Ecto neural progenitor cell (in vitro differentiated cells): Measurements from ENCODE around the gene EHMT1.

ENCODE experiments used
- DNase-seq: peaks from one replicate; pipeline ENCODE4 v3.0.0-alpha.2; 2018; ENCODE audit warnings: low spot score

Gene EHMT1

DNA sequence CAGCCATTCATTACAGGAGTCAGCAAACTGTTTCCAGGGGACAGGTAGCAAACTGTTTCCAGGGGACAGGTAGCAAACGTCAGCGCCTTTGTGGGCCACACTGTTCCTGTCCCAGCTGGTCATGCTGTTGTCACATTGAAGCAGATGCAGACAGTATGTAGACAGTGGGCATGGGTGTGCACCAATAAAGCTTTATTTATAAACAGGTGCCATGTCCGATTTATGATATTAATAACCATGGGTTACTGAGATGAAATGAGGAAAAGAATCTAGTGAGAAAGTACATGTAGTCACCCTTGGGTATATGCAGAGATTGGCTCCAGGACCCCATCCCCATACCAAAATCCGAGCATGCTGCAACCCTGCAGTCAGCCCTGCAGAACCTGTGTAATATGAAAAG lies 122.5 kb downstream of the EHMT1 start:
- no peak for DNase-seq

GRCh38 chr9:137742698-137743097 lies 123.9 kb downstream of the EHMT1 start:
- DNase-seq = no peak

- no peak for DNase-seq
These were observed 124.9 kb downstream of the EHMT1 start for GRCh38 chr9:137743695-137744094.

DNA sequence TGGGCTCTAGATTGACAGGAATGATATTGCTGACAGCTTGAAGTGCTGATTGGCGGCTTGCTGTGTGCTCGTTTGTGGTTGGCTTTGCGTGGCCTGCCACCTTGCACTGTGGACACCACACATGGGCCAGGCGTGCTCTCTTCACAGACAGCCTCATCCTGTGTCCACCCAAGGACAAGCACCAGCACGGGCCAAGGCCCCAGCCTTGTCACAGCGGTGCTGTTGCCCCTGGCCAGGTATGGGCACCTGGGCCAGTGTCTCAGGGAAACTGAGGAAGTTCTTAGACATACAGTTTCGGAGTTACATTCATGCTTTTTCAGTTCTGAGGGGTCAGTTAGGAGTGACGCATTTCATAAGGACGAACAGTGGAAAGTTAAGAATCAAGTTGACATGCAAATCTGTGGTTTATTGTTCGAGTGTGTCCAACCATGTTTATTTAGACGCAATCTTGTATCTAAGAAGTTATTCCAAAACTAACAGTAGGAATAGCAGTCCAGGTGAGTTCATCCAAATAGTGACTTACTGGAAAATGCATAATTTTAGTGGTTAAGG lies 125.9 kb downstream of the EHMT1 start:
- DNase-seq = no peak

GRCh38 chr9:137745541-137745991 lies 126.8 kb downstream of the EHMT1 start:
- no peak for DNase-seq

DNA sequence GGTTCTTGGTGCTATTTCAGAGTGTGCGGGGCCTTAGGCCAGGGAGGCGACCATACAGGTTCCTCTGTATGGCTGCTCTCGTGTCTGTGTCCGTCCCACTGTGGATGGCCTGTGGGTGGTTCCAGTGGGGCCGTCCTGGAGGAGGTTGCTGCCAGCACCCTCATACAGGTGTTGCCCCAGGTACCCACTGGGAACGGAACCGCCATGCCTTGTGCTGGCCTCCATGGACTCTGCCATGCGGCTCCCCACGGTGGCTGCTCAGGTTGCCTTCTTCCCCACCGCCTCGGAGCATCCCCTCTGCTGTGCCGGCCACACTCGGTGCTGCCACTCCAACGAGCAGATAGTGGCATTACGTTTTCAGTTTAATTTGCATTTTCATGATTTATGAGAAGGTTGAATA lies 129.5 kb downstream of the EHMT1 start:
- DNase-seq = no peak

DNA sequence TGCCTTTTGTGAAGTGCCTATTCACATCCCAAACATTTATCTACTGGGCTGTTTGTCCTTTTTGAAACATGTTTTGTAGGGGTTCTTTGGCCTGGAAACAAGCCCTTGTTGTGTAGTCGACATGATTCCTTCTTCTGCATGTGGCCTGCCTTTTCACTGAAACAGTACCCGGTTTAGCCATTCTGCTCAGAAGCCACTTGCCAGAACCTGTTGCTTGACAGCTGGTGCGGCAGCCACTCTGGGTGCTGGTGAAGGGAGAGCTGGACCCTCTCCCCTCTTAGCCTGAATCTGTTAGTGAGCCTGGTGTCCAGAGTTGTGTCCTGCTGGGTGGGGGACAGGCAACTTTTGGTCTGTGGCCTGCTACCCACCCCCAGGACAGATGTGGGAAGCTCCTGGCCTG lies 129.9 kb downstream of the EHMT1 start:
- no peak for DNase-seq

GRCh38 chr9:137749511-137749910 lies 130.7 kb downstream of the EHMT1 start:
- DNase-seq = no peak

DNA sequence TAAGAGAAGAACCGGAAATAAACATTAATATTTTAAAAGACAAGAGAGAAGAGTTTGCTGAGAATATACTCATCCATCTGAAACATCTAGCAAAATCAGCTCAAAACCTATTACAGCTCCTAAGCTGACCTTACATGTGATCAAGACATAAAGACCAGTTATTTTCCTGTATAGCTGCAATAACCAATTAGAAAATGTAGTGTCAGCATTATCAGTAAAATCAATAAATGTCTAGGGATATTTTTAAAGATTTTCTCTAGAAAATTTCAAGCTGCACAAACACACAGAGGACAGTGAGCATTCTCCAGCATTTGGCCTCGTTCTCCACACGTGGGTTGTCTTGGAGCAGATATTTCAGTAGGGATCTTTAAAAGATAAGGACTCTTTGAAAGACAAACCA lies 131.2 kb downstream of the EHMT1 start:
- no peak for DNase-seq

- DNase-seq = no peak
These were observed 131.8 kb downstream of the EHMT1 start for GRCh38 chr9:137750566-137750965.

DNA sequence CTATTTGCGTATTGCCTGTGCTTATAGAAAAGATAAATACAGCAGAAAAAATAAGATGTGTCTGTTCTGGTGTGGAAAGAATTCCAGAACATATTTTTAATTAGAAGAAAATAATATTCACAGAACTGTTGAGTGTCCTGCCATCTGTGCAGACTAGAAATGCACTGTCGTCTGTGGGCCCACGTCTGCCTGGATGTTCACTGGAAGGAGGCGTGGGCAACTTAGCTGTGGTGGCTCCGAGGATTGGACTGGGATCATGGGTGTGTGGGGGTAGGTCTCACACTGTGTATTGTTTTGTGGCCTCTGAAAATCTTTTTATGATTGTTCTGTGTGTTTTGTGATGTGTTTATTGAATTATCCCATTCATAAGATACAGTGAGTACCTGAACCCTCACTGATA lies 132.8 kb downstream of the EHMT1 start:
- DNase-seq = no peak

GRCh38 chr9:137752426-137752825 lies 133.6 kb downstream of the EHMT1 start:
- no peak for DNase-seq

GRCh38 chr9:137753192-137753765 lies 134.5 kb downstream of the EHMT1 start:
- no peak for DNase-seq

DNA sequence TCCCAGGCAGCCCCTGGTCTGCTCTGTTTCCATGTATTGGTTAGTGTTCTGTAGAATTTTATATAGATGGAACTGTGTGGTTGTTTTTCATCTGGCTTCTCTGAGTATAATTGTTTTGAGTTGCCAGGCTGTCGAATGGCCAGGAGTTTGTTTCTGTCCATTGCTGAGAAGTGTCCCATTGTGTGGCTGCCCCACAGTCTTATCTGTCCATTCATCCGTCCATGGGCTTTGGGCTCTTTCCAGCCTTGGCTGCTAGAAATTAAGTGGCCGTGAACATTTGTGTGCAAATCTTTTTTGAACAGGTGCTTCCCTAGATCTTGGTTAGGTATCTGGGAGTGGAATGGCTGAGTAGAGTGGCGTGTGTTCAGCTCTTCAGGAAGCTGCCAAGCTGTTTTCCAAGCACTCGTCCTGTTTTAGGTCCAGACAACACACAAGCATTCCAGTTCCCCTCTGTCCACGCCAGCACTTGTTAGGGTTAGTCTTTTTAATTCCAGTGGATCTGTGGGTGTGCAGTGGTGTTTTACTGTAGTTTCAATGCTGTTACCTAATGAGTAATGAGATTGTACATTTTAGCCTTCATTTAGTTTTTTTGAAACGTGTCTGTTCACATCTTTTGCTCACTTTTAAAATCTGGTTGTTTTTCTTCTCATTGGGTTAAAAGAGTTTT lies 136.6 kb downstream of the EHMT1 start:
- no peak for DNase-seq

- no peak for DNase-seq
These were observed 137.4 kb downstream of the EHMT1 start for GRCh38 chr9:137756045-137756744.

DNA sequence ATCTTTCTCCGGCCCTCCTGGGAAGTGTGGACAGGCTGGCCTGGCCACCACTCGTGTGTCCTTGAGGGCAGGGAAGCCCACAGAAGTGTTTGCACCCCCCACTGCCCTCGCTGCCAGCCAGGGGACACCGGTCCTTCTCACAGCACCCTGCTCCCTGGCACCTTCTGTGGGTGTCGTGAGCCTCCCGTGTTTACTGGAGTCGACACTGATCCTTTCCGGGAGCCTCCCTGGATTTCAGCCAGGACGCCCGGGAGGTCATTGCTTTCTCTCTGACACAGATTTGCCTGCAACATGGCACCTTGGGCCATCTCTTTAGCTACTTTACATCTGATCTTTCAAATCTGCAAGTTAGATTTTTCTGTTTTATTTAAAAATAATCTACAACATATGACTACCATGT lies 138.3 kb downstream of the EHMT1 start:
- no peak for DNase-seq

- no peak for DNase-seq
These were observed 138.8 kb downstream of the EHMT1 start for GRCh38 chr9:137757613-137758029.

- DNase-seq = no peak
These were observed 139.3 kb downstream of the EHMT1 start for GRCh38 chr9:137758067-137758466.

- no peak for DNase-seq
These were observed 140.3 kb downstream of the EHMT1 start for GRCh38 chr9:137759117-137759516.

DNA sequence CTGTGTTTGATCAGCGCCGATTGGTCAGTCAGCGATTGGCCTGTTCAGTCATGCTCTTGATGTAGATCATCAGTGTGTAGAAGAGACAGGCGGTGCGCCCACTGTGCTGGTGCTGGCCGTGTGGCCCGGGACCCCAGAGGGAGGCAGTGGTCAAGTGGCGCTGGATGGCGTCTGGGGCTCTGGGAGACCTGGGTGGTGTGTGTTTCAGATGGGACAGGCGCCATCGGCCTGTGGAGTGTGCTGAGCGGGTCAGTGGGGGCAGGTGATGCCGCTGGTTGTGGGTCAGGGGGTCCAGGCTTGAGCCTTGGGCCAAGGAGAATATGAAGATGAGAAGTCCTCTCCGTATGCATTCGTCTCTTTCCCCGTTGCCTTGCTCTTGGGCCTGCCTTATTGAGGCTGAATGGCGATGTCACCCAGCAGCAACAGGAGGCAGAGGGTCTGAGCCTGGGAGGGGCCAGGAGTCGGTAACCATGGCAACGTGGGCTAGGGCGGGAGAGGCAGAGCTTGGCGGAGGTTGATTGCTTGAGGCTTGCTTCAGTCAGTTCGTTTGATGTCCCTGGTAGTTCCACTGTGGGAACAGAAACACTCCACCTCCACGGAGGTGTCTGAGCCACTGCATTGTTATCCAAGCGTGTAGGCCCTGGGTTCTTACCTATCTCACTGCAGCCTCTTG lies 141.0 kb downstream of the EHMT1 start:
- DNase-seq = peak; percentile 69

GRCh38 chr9:137760426-137760825 lies 141.6 kb downstream of the EHMT1 start:
- no peak for DNase-seq

DNA sequence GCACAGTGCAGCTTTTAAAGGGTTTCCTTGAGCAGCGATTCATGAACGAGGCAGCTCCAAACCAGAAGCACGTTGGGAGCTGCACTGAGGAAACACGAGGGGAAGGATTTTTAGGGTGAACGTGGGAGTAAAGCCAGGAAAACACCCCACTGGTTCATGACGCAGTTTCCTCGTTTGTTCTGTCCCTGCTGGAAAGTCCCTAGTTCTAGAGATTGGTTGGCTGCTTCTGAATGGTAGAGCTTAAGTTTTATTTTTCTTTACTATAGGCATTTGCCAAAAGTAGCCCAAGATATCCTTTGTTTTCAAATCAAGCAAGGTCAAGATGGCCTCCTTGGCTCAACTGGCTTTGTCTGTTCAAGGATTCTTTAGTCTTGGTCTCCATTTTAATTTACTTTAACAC lies 142.2 kb downstream of the EHMT1 start:
- DNase-seq = no peak

DNA sequence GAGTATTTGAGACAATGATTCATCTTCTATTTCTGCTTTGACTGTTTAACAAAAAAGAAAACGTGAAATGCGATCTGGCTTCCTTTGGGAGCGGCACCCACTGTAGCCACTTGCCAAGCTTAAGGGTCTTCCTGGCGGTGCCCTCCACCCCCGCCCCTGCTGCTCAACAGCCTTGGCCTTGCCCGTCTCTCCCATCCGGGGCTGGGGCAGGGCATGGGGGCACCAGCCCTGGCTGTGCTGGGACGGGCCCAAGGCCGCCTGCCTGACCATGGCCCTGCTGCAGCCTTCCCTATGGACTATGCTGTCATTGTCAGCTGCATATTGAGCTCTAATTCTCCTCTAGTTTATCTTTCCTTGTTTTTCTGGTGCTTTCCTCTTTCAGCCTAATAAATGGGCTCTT lies 143.0 kb downstream of the EHMT1 start:
- no peak for DNase-seq
